Measurements from ENCODE around the gene BLVRA. TPM values are rescaled to one million over a fixed set of nuclear protein-coding genes. Genes with fewer than 3 reads are reported as not detected.

The BLVRA gene
- total RNA-seq, 1 donor from 2014 or later: 28.9 TPM

GRCh38 chr7:43847496-43847895, 89.0 kb downstream of the BLVRA start:
- H3K9me3 Mint-ChIP-seq: peaks cover 3% of the 10 kb centered on the region
- no peak for TF ChIP-seq CTCF (IDR thresholded peaks at IDR 0.05; ENCODE audit: unreplicated experiment)
- no peak overlapping the region for H3K4me3 Mint-ChIP-seq
- H3K27me3 Mint-ChIP-seq (ENCODE audit: low read depth): peaks cover 4% of the 10 kb centered on the region
- H3K36me3 Mint-ChIP-seq: no peaks in the 10 kb centered on the region
- no peak overlapping the region for H3K27ac Mint-ChIP-seq
- H3K4me1 Mint-ChIP-seq: no peaks in the 10 kb centered on the region
- no peak for DNase-seq (ENCODE audit: low spot score in 2 of 2, unreplicated experiment in 2 of 2)

- H3K36me3 Mint-ChIP-seq: no peaks in the 10 kb centered on the region
- no peak overlapping the region for H3K27ac Mint-ChIP-seq
- H3K4me1 Mint-ChIP-seq: no peaks in the 10 kb centered on the region
- no peak overlapping the region for H3K4me3 Mint-ChIP-seq
- peaks cover 4% of the 10 kb centered on the region for H3K27me3 Mint-ChIP-seq (ENCODE audit: low read depth)
- DNase-seq (ENCODE audit: low spot score in 2 of 2, unreplicated experiment in 2 of 2): no peak
- TF ChIP-seq CTCF (IDR thresholded peaks at IDR 0.05; ENCODE audit: unreplicated experiment): no peak
- peaks cover 3% of the 10 kb centered on the region for H3K9me3 Mint-ChIP-seq
Observed at GRCh38 chr7:43849047-43849446, 90.6 kb downstream of the BLVRA start.

- DNase-seq (ENCODE audit: low spot score in 2 of 2, unreplicated experiment in 2 of 2): no peak
- Mint-ChIP-seq H3K9me3 (peaks cover 3% of the 10 kb centered on the region), H3K27me3 (ENCODE audit: low read depth) (peaks cover 4% of the 10 kb centered on the region), H3K36me3 (no peaks in the 10 kb centered on the region), H3K4me1 (no peaks in the 10 kb centered on the region), H3K4me3 (no peak overlapping the region), H3K27ac (no peak overlapping the region)
- no peak for TF ChIP-seq CTCF (IDR thresholded peaks at IDR 0.05; ENCODE audit: unreplicated experiment)
Observed at GRCh38 chr7:43850348-43851116, 92.1 kb downstream of the BLVRA start.

- Mint-ChIP-seq H3K27me3 (ENCODE audit: low read depth) (peaks cover 4% of the 10 kb centered on the region), H3K27ac (no peak overlapping the region), H3K36me3 (no peaks in the 10 kb centered on the region), H3K4me3 (no peak overlapping the region), H3K4me1 (no peaks in the 10 kb centered on the region), H3K9me3 (peaks cover 3% of the 10 kb centered on the region)
- DNase-seq (ENCODE audit: low spot score in 2 of 2, unreplicated experiment in 2 of 2): no peak
- TF ChIP-seq CTCF (IDR thresholded peaks at IDR 0.05; ENCODE audit: unreplicated experiment): no peak
Observed at GRCh38 chr7:43851805-43852204, 93.3 kb downstream of the BLVRA start.

GRCh38 chr7:43855176-43855575, 96.7 kb downstream of the BLVRA start:
- H3K27me3 Mint-ChIP-seq (ENCODE audit: low read depth): no peaks in the 10 kb centered on the region
- H3K9me3 Mint-ChIP-seq: peaks cover 6% of the 10 kb centered on the region
- H3K4me3 Mint-ChIP-seq: no peak overlapping the region
- no peak for DNase-seq (ENCODE audit: low spot score in 2 of 2, unreplicated experiment in 2 of 2)
- H3K27ac Mint-ChIP-seq: no peak overlapping the region
- no peaks in the 10 kb centered on the region for H3K36me3 Mint-ChIP-seq
- TF ChIP-seq CTCF (IDR thresholded peaks at IDR 0.05; ENCODE audit: unreplicated experiment): no peak
- no peaks in the 10 kb centered on the region for H3K4me1 Mint-ChIP-seq
